ENCODE measurements around the gene CASQ2.

Gene CASQ2

DNA sequence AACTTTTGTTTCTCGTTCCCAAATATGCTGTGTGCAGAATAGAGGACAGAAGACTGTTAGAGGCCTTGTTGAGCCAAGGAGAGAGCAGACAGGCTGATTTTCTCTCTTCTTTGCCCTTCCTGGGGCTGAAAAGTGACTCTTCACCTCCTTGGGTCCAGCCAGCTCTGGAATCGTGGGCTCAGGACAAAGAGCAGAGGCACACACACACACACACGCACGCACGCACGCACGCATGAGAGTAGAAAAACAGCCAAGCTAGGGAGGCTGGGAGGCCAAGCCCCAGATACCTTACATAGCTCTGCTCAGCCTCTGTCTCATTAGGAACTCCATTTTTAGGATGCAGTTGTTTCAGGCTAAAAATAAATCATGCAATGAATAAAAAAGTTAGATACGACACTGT lies at the start of gene CASQ2:
CASQ2 (minus strand) TSS at position 166 of the 400 bp plus-strand sequence. CDS start 173 bp downstream, outside the sequence.
- TF ChIP-seq, protein P1, sequence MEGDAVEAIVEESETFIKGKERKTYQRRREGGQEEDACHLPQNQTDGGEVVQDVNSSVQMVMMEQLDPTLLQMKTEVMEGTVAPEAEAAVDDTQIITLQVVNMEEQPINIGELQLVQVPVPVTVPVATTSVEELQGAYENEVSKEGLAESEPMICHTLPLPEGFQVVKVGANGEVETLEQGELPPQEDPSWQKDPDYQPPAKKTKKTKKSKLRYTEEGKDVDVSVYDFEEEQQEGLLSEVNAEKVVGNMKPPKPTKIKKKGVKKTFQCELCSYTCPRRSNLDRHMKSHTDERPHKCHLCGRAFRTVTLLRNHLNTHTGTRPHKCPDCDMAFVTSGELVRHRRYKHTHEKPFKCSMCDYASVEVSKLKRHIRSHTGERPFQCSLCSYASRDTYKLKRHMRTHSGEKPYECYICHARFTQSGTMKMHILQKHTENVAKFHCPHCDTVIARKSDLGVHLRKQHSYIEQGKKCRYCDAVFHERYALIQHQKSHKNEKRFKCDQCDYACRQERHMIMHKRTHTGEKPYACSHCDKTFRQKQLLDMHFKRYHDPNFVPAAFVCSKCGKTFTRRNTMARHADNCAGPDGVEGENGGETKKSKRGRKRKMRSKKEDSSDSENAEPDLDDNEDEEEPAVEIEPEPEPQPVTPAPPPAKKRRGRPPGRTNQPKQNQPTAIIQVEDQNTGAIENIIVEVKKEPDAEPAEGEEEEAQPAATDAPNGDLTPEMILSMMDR (IDR thresholded peaks at IDR 0.05; ENCODE audit: extremely low read depth, missing control alignments), result no peak

DNA sequence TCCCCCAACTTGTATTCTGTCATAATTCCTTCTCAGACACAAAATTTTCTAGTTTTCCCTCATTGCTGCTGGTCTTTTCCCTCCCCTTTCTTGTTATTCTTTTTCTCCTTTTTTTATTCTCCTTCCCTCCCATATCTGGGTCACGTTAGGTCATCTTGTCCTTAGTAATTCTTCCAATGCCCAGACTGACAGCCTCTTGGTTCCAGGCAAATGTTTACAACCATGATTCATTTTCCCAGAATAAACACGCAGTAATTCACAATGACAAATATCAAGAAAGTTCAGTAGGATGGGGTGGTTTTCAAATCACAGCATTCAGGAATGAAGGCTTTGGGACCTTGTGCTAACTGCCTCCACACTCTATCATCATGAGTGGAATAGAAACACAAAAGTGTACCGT lies 47.2 kb upstream of the CASQ2 start:
- TF ChIP-seq, protein P1 (IDR thresholded peaks at IDR 0.05; ENCODE audit: extremely low read depth, missing control alignments), result no peak
- no peak for DNase-seq (ENCODE audit: low spot score)

More for the DNA sequence above, at the start of gene CASQ2:
- no peak for DNase-seq (ENCODE audit: low spot score)

DNA sequence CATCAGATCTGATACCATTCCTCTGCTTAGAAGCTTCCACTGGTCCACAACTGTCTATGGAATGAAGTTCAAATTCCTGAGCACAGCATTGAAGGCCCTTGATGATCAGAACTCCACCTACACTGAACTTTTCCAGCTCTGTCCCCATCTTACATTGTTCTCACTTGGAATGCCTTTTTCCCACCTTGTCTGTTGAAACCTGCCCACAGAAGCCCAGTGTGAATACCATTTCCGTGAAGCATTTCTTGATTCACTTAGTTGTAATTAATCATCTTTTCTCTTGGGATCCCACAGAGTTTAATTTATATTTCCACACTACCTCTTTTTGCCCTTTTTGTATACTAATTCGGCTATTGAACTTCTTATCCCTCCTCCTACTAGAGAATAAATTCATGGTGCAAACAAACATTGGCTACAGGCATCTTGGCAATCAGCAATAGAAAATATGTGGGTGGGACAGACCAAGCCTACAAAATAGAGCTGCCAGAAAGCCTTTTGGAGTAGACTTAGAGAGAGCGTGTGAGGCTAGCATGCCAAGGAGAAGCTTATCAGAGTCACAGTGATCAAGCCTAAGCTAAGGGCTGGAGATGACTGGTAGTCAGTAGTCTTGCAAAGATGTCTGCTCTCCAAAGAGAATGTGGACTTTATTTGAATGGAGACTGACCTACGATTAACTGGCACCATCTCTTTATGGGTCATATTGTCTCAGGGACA lies 46.3 kb upstream of the CASQ2 start:
- TF ChIP-seq, protein P1 (IDR thresholded peaks at IDR 0.05; ENCODE audit: extremely low read depth, missing control alignments), result no peak
- no peak for DNase-seq (ENCODE audit: low spot score)

DNA sequence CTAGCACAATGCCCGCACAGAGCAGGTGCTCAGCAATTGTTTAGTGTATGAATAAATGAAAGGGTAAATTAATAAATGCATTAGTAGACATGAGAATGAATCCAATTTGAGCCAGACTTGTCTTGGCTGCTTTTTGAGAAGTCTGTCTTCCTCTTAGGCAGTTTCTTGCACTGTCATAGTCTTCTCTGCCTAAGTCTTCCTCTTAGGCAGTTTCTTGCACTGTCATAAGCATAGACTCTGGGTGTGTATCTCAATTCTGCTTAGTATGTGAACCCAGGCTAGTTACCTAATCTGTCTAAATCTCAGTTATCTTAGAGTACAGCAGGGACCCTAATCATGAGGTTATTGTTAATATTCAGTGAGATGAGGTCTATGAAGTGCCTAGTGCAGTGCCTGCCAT lies 45.2 kb upstream of the CASQ2 start:
- TF ChIP-seq, protein P1 (IDR thresholded peaks at IDR 0.05; ENCODE audit: extremely low read depth, missing control alignments), result no peak
- no peak for DNase-seq (ENCODE audit: low spot score)

DNA sequence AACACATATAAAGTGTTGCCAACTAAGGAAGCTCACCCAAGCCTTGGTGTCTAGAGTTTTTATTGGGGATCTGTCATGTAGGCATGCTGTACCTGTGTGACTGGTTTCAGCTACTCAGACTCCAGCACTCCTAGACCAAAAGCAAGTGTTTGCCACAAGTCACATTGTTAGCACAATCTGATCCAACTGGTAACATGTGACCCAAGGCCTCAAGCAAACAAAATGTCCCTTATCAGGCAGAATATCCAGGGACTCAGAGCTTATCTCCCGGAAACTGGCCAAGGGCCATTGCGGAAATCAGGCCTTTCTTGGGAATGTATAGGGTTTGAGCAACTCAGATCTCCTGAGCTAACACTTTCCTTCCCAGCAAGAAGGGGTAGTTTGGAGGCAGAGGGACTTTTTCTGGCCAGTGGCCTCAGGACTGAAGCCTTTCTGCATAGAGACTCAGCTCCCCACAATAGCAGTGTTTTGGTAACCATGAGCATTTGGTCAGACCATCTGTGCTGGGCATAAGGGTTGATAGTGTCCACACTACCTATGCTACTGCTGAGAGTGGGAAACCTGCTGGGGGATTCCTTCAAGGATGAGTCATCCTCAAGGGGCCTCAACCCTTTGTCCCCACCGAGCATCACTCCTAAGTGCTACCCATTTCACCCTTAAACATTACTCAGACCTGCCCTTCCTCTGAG lies 42.8 kb upstream of the CASQ2 start:
- DNase-seq (ENCODE audit: low spot score), result no peak
- TF ChIP-seq, protein P1 (IDR thresholded peaks at IDR 0.05; ENCODE audit: extremely low read depth, missing control alignments), result no peak

DNA sequence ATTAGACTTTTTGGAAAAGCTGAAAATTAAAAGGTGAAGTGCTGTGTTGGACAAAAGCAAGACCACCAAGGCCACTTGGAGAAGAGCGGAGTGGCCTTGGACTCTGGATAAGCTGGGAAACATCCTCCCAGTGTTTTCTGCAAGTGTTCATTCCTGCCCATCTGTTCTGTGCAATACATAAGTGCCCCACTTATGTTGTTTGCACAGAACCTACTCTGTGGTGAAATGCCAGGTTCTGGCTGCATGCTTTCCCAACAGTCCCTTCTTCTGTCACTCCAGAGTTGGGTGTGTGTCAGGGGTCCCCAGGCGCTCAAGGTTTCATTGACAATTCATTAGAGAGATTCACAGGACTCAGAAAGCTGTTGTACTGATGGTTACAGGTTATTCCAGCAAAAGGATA lies 42.1 kb upstream of the CASQ2 start:
- TF ChIP-seq, protein P1 (IDR thresholded peaks at IDR 0.05; ENCODE audit: extremely low read depth, missing control alignments), result no peak
- DNase-seq (ENCODE audit: low spot score), result no peak

DNA sequence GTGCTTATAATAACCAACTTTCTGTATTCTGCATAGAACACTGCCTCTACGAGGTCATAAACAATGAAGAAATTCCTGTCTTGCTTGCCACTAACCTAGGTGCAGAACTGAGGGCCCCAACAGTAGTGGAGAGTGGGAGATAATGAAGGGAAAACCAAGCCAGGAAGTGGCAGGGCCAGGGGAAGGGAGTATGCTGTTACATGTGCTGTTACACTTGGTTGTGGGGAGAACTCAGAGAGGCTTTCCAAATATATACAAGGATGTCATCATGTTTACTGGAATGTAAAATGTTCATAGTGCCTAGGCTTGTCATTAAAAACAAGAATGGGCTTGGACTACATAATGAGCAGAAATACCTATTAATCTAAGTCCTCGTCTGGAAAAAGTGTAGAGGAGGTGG lies 41.3 kb upstream of the CASQ2 start:
- TF ChIP-seq, protein P1 (IDR thresholded peaks at IDR 0.05; ENCODE audit: extremely low read depth, missing control alignments), result no peak
- DNase-seq (ENCODE audit: low spot score), result no peak
